OCI-LY7 (cell line): ENCODE measurements around the gene TSSK6.

Experiments
- CTCF ChIP-seq: fragments of 200-600 bp; sonication (generic); conservative IDR thresholded peaks from 2 replicates; pipeline ENCODE4 v1.5.1; 2014; ENCODE audit warnings: mild to moderate bottlenecking, antibody characterized with exemption, low read length, moderate library complexity, mixed read lengths
- EZH2phosphoT487 ChIP-seq: fragments of 200-600 bp; sonication (generic); IDR thresholded peaks from 2 replicates; pipeline ENCODE4 v1.6.1; 2018; ENCODE audit warnings: low read depth, borderline replicate concordance, mild to moderate bottlenecking, mixed run types, antibody characterized with exemption, low read length, moderate library complexity, mixed read lengths

- TF ChIP-seq CTCF (no peak), EZH2phosphoT487 (no peak)
Observed at GRCh38 chr19:19506592-19506991, 8.8 kb downstream of the TSSK6 start.
